Calu3 (cell line): ENCODE data around the gene SYNPR. TPM values are rescaled to one million over a fixed set of nuclear protein-coding genes. Genes with fewer than 3 reads are reported as not detected.

Experiments
- BruUV-seq: library from RNA; stranded (reverse); fragments of 400-500 nt; replicated peaks from 2 replicates; lab custom pipeline; 2021; lab: Mats Ljungman, UMichigan
- CTCF ChIA-PET: fragments of 300-600 bp; sonication (Branson Sonifier 250); formaldehyde crosslinking; loops from one replicate; lab custom pipeline; 2022; ENCODE audit warnings: antibody characterized with exemption; lab: Charles Lee
- DNase-seq: peaks from one replicate; pipeline ENCODE4 v3.0.0; 2022
- H3K27ac Mint-ChIP-seq: one replicate; pipeline ENCODE4 v1.8.0; 2022; ENCODE audit warnings: mixed read lengths; ENCODE audit not compliant: unreplicated experiment
- H3K27me3 Mint-ChIP-seq: one replicate; pipeline ENCODE4 v1.8.0; 2022; ENCODE audit warnings: mixed read lengths; ENCODE audit not compliant: unreplicated experiment
- H3K36me3 Mint-ChIP-seq: one replicate; pipeline ENCODE4 v1.8.0; 2022; ENCODE audit warnings: mild to moderate bottlenecking, moderate library complexity, mixed read lengths; ENCODE audit not compliant: insufficient read depth, unreplicated experiment
- H3K4me1 Mint-ChIP-seq: one replicate; pipeline ENCODE4 v1.8.0; 2022; ENCODE audit warnings: mild to moderate bottlenecking, low read depth, mixed read lengths; ENCODE audit not compliant: unreplicated experiment
- H3K4me3 Mint-ChIP-seq: one replicate; pipeline ENCODE4 v1.8.0; 2022; ENCODE audit warnings: mild to moderate bottlenecking, low read depth, moderate library complexity, mixed read lengths; ENCODE audit not compliant: unreplicated experiment
- H3K9me3 Mint-ChIP-seq: one replicate; pipeline ENCODE4 v1.8.0; 2022; ENCODE audit warnings: low read depth, mixed read lengths; ENCODE audit not compliant: unreplicated experiment
- intact Hi-C: fragments of 100-400 bp; cut with micrococcal nuclease; formaldehyde crosslinking; loops from one replicate; pipeline ENCODE4 v1.10.0; 2022; ENCODE audit not compliant: unreplicated experiment
- total RNA-seq: library from RNA; stranded (reverse); gene quantifications from 2 replicates; pipeline ENCODE4 v1.2.3, GENCODE V29; 2022
- TF ChIP-seq, protein P1 (sequence below): fragments of 200-600 bp; IDR thresholded peaks from one replicate; pipeline ENCODE4 v1.8.0; 2022; ENCODE audit warnings: antibody characterized with exemption; ENCODE audit not compliant: unreplicated experiment

Gene SYNPR
- total RNA-seq, 1 experiment from 2014 or later, result 0.90 TPM

DNA sequence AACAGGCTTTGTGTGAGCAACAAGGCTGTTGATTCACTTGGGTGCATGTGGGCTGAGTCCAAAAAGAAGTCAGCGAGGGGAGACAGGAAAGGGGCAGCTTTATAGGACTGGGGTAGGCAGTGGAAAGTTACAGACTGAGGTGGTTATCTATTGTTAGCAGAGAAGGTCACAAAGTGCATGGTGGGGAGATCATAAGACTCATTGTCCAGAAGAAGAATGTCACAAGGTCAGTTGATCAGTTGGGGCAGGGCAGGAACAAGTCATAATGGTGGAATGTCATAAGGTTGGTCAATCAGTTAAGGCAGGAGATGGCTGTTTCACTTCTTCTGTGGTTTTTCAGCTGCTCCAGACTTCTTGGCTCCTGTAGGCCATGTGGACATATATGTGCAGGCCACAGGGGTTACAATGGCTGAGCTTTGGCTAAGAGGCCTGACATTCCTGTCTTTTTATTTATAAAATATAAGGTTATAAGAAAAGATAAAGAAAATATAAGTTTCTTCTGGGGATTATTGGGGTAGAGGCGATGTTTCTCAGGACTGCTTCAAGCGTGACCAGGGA lies 304.9 kb downstream of the SYNPR start:
- H3K36me3 Mint-ChIP-seq, result no peaks in the 10 kb centered on the region
- BruUV-seq, result no TSS peak
- H3K27me3 Mint-ChIP-seq, result no peaks in the 10 kb centered on the region
- intact Hi-C loops, result no loop called here
- no peak for DNase-seq
- CTCF ChIA-PET, result no interaction called here
- H3K4me3 Mint-ChIP-seq, result no peak overlapping the region
- TF ChIP-seq, protein P1, sequence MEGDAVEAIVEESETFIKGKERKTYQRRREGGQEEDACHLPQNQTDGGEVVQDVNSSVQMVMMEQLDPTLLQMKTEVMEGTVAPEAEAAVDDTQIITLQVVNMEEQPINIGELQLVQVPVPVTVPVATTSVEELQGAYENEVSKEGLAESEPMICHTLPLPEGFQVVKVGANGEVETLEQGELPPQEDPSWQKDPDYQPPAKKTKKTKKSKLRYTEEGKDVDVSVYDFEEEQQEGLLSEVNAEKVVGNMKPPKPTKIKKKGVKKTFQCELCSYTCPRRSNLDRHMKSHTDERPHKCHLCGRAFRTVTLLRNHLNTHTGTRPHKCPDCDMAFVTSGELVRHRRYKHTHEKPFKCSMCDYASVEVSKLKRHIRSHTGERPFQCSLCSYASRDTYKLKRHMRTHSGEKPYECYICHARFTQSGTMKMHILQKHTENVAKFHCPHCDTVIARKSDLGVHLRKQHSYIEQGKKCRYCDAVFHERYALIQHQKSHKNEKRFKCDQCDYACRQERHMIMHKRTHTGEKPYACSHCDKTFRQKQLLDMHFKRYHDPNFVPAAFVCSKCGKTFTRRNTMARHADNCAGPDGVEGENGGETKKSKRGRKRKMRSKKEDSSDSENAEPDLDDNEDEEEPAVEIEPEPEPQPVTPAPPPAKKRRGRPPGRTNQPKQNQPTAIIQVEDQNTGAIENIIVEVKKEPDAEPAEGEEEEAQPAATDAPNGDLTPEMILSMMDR, result no peak
- no peak overlapping the region for H3K27ac Mint-ChIP-seq
- H3K4me1 Mint-ChIP-seq, result peaks cover 30% of the 10 kb centered on the region
- peaks cover 2% of the 10 kb centered on the region for H3K9me3 Mint-ChIP-seq

DNA sequence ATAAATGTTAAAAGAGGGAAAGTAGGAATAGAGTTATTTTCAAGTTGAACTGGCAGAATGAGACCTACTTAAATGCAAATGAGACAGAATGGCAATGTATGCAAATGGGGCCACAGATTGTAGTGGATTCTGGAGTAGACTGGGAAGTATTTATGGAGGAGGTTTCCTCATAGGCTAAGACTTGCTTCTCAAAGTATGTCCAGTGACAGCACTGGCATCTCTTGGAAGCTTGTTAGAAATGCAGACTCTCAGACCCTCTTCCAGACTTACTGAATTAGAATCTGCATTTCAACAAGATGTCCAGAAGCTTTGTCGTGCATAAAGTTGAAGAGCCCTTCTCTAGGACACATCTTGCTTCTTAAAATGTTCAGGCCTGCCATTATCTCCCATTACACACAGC lies 306.6 kb downstream of the SYNPR start:
- CTCF ChIA-PET, result no interaction called here
- H3K4me3 Mint-ChIP-seq, result no peak overlapping the region

GRCh38 chr3:63585927-63586326 lies 307.8 kb downstream of the SYNPR start:
- Mint-ChIP-seq H3K27ac (no peak overlapping the region), H3K4me1 (peaks cover 18% of the 10 kb centered on the region), H3K4me3 (no peak overlapping the region), H3K36me3 (no peaks in the 10 kb centered on the region), H3K27me3 (no peaks in the 10 kb centered on the region), H3K9me3 (no peaks in the 10 kb centered on the region)
- intact Hi-C loops, result no loop called here
- no peak for DNase-seq
- TF ChIP-seq, protein P1, result no peak
- CTCF ChIA-PET, result interaction anchor here (0.7 kb wide), 1 partner anchor 14 kb away, joined by 3 read pairs; no protein-coding TSS in a partner anchor
- BruUV-seq, result no TSS peak

More for the DNA sequence above, 306.6 kb downstream of the SYNPR start:
- TF ChIP-seq, protein P1, result no peak
- Mint-ChIP-seq H3K4me1 (peaks cover 18% of the 10 kb centered on the region), H3K9me3 (no peaks in the 10 kb centered on the region), H3K27me3 (no peaks in the 10 kb centered on the region), H3K27ac (no peak overlapping the region), H3K36me3 (no peaks in the 10 kb centered on the region)
- DNase-seq, result no peak
- no TSS peak for BruUV-seq
- intact Hi-C loops, result no loop called here

GRCh38 chr3:63588895-63589294 lies 310.8 kb downstream of the SYNPR start:
- CTCF ChIA-PET, result no interaction called here
- no TSS peak for BruUV-seq
- intact Hi-C loops, result no loop called here
- DNase-seq, result no peak
- no peaks in the 10 kb centered on the region for H3K36me3 Mint-ChIP-seq
- H3K27me3 Mint-ChIP-seq, result no peaks in the 10 kb centered on the region
- H3K27ac Mint-ChIP-seq, result no peak overlapping the region
- TF ChIP-seq, protein P1, result no peak
- no peaks in the 10 kb centered on the region for H3K9me3 Mint-ChIP-seq
- H3K4me3 Mint-ChIP-seq, result no peak overlapping the region
- H3K4me1 Mint-ChIP-seq, result peaks cover 2% of the 10 kb centered on the region
